HG03060 (cell line): ENCODE data around the gene KRTAP10-11.

Experiments used
- ATAC-seq: cut with Tn5 transposase; IDR thresholded peaks from one replicate; pipeline ENCODE4 v1.9.1; 2021; ENCODE audit warnings: low read depth, moderate number of reproducible peaks; ENCODE audit not compliant: unreplicated experiment

KRTAP10-11 gene

GRCh38 chr21:44692798-44693512 lies 46.7 kb downstream of the KRTAP10-11 start:
- no peak for ATAC-seq

GRCh38 chr21:44694776-44695175 lies 48.6 kb downstream of the KRTAP10-11 start:
- ATAC-seq = no peak

- no peak for ATAC-seq
These were observed 49.0 kb downstream of the KRTAP10-11 start for GRCh38 chr21:44695184-44695583.

GRCh38 chr21:44695641-44696040 lies 49.4 kb downstream of the KRTAP10-11 start:
- ATAC-seq = no peak

- ATAC-seq = no peak
These were observed 50.4 kb downstream of the KRTAP10-11 start for GRCh38 chr21:44696572-44696971.
